Heart right ventricle (tissue), 16 donors: ENCODE data around the gene AMMECR1L. TPM values are rescaled to one million over a fixed set of nuclear protein-coding genes. Genes with fewer than 3 reads are reported as not detected.
"Not testable (repeated sequence)": the region's sequence is repeated elsewhere in the genome, so short reads cannot be mapped to it uniquely, and the experiment has no call there.

ENCODE experiments used
- ATAC-seq, 8 donors: fragments of 200-7000 bp; cut with Tn5 transposase; one replicate each; pipeline ENCODE4 v1.9.1; 2020; ENCODE audit warnings: mild to moderate bottlenecking in 8 of 8, moderate library complexity in 8 of 8, moderate number of reproducible peaks in 1 of 8
- DNase-seq, 2 donors: peaks; one replicate each; pipeline ENCODE4 v3.0.0-alpha.2; 2020
- H3K27ac ChIP-seq, 10 donors: fragments of 200-600 bp; sonication (generic) in 2 of 10; one replicate each; pipeline versions ENCODE4 v1.5.0 to v1.8.0; 2020 to 2022; ENCODE audit warnings: mild to moderate bottlenecking in 3 of 10
- H3K27me3 ChIP-seq, 7 donors: fragments of 200-600 bp; one replicate each; pipeline ENCODE4 v1.8.0; 2021 to 2022; ENCODE audit warnings: mild to moderate bottlenecking in 2 of 7
- H3K36me3 ChIP-seq, 9 donors: fragments of 200-600 bp; sonication (generic) in 1 of 9; one replicate each; pipeline versions ENCODE4 v1.5.0 to v1.8.0; 2020 to 2022; ENCODE audit warnings: mild to moderate bottlenecking in 2 of 9
- H3K4me1 ChIP-seq, 9 donors: fragments of 200-600 bp; sonication (generic) in 1 of 9; one replicate each; pipeline versions ENCODE4 v1.5.0 to v1.8.0; 2020 to 2022; ENCODE audit warnings: mild to moderate bottlenecking in 4 of 9
- H3K4me3 ChIP-seq, 10 donors: fragments of 200-600 bp; sonication (generic) in 2 of 10; one replicate each; pipeline versions ENCODE4 v1.5.0 to v1.8.0; 2020 to 2022; ENCODE audit warnings: mild to moderate bottlenecking in 7 of 10, moderate library complexity in 2 of 10
- H3K9me3 ChIP-seq, 11 donors: fragments of 200-600 bp in 10 of 11; sonication (generic) in 2 of 11; one replicate each; pipeline versions ENCODE4 v1.5.0 to v1.8.0; 2013 to 2022; ENCODE audit warnings: mild to moderate bottlenecking in 2 of 11, control low read depth in 1 of 11, moderate library complexity in 1 of 11
- CTCF ChIP-seq, 9 donors: fragments of 200-600 bp; sonication (generic) in 2 of 9; IDR thresholded peaks; one replicate each; pipeline versions ENCODE4 v1.5.0 to v1.8.0; 2021 to 2022; ENCODE audit warnings: antibody characterized with exemption in 9 of 9, mild to moderate bottlenecking in 5 of 9, moderate library complexity in 1 of 9
- WGBS, 2 donors: extraction: QIAGEN DNeasy Blood & Tissue Kit; methylation state at CpG; one replicate each; pipeline ENCODE4 v1.1.7; 2013; ENCODE audit warnings: inconsistent platforms in 1 of 2; 5-methylcytosine and 5-hydroxymethylcytosine counted together
- intact Hi-C, 10 donors: fragments of 100-400 bp; cut with DNase I; formaldehyde crosslinking; loops; one replicate each; pipeline versions ENCODE4 v1.11.1 to v1.14.2; 2022
- polyA plus RNA-seq, 2 donors: library from polyadenylated mRNA; stranded (reverse); fragments of 200-250 nt; gene quantifications; one replicate each; pipeline ENCODE4 v1.2.3, GENCODE V29; 2013
- total RNA-seq, 10 donors: library from RNA; stranded (reverse); fragmentation: NEBNext Ultra II Directional in 3 of 10; extraction: Animal tissue kit (Norgen Biotek cat#: 25700) in 3 of 10; gene quantifications; one replicate each; pipeline versions ENCODE4 v1.2.1 to v1.2.4, GENCODE V29; 2021 to 2023
- donor health status: Arrhythmogenic right ventricular cardiomyopathy.
- donor health status: ischemic (EF 13 %, LVEDD 7.1; RV severe dilation, severe dysfunction).
- donor health status: healthy with polysubstance abuse.
- donor health status: DM: no; HTN: yes; CAD: no.
- donor health status: DM: no; HTN: no; CAD: no.
- donor health status: ischemic (EF 25% LVEDD 6.9; RV normal size, moderate dysfunction).
- donor health status: ischemic (EF 25% LVEDD 5.7; RV mildly dilated, moderate dysfunction).
- donor health status: healthy.
- donor health status: DM: yes; HTN: yes; CAD: no.
- donor health status: Ischemic cardiomyopathy.
- donor health status: ischemic (EF 35%, LVEDD 5.7; RV mildly dilated, moderate dysfunction).
- donor health status: nonischemic (EF 11% LVEDD 7.7; RV severe dilation, severe dysfunction).
- donor health status: DM: yes; HTN: yes; CAD: no.
- donor health status: PGD.
- donor health status: ischemic (EF 29% LVEDD 5.4; RV normal size, mild dysfunction).
- donor health status: nonischemic (EF 23%, LVEDD 6.1; RV moderate dilation, normal function).

Gene AMMECR1L
- total and polyA plus RNA-seq, 12 donors: 6.6 to 13.2 (median 10.4) TPM

GRCh38 chr2:127891811-127892210 lies 6.1 kb upstream of the AMMECR1L start:
- intact Hi-C loops: loop anchor here in 2 of 10 donors (5.0 to 10.0 kb wide), 2 partner anchors 60 to 133 kb away; partner anchors contain the start of gene SAP130 (in 1 of the 2)
- H3K36me3 ChIP-seq: no peaks in the 10 kb centered on the region
- TF ChIP-seq CTCF (IDR thresholded peaks at IDR 0.05): no peak
- no peak overlapping the region for H3K4me3 ChIP-seq
- no peak overlapping the region for H3K27ac ChIP-seq
- ATAC-seq (no peak), DNase-seq (no peak)
- peaks cover 5 to 18% (median 14%) of the 10 kb centered on the region in 9 donors for H3K4me1 ChIP-seq
- H3K9me3 ChIP-seq: no peaks in the 10 kb centered on the region
- H3K27me3 ChIP-seq: no peaks in the 10 kb centered on the region
- WGBS, 2 donors: 51 to 59% methylated on average over 5 of the region's 5 CpGs

- 87 to 99% methylated on average over 7 of the region's 7 CpGs for WGBS, 2 donors
- not testable (repeated sequence) for ATAC-seq, H3K36me3 ChIP-seq, DNase-seq, H3K9me3 ChIP-seq, H3K4me3 ChIP-seq, H3K27me3 ChIP-seq, H3K27ac ChIP-seq
- intact Hi-C loops: loop anchor here in 2 of 10 donors (5.0 to 10.0 kb wide), 2 partner anchors 62 to 134 kb away; partner anchors contain the start of gene SAP130 (in 1 of the 2)
- peaks cover 5 to 18% (median 14%) of the 10 kb centered on the region in 9 donors for H3K4me1 ChIP-seq
Observed at GRCh38 chr2:127890756-127891155, 5.0 kb upstream of the AMMECR1L start.

- 96 to 97% methylated on average over 1 of the region's 1 CpG for WGBS, 2 donors
- peaks cover 0 to 3% (median 0%) of the 10 kb centered on the region in 9 donors for H3K36me3 ChIP-seq
- intact Hi-C loops: loop anchor here in 5 of 10 donors (10.0 kb wide), 3 partner anchors 136 to 256 kb away; partner anchors contain the start of genes SAP130 (in 4 of the 5) and UGGT1 (in 1 of the 5)
- no peak overlapping the region for H3K27ac ChIP-seq
- ATAC-seq: no peak
- H3K4me3 ChIP-seq: no peak overlapping the region
- DNase-seq: no peak
- no peak for TF ChIP-seq CTCF (IDR thresholded peaks at IDR 0.05)
- H3K27me3 ChIP-seq: no peaks in the 10 kb centered on the region
- peaks cover 5 to 30% (median 24%) of the 10 kb centered on the region in 9 donors for H3K4me1 ChIP-seq
- no peaks in the 10 kb centered on the region for H3K9me3 ChIP-seq
Observed at GRCh38 chr2:127888772-127889171, 3.0 kb upstream of the AMMECR1L start.

GRCh38 chr2:127887776-127888130 lies 2.0 kb upstream of the AMMECR1L start:
- H3K27ac ChIP-seq: peak overlapping the region in 8 of 10 donors; percentile 88 to 94 (median 92)
- DNase-seq (no peak), ATAC-seq (no peak)
- peaks cover 0 to 13% (median 0%) of the 10 kb centered on the region in 9 donors for H3K36me3 ChIP-seq
- TF ChIP-seq CTCF (IDR thresholded peaks at IDR 0.05): no peak
- H3K4me1 ChIP-seq: peaks cover 5 to 35% (median 26%) of the 10 kb centered on the region in 9 donors
- H3K27me3 ChIP-seq: no peaks in the 10 kb centered on the region
- peak overlapping the region in 8 of 10 donors; percentile 58 to 87 (median 74) for H3K4me3 ChIP-seq
- intact Hi-C loops: loop anchor here in 5 of 10 donors (10.0 kb wide), 3 partner anchors 137 to 257 kb away; partner anchors contain the start of genes SAP130 (in 4 of the 5) and UGGT1 (in 1 of the 5)
- 18 to 29% methylated on average over 1 of the region's 1 CpG for WGBS, 2 donors
- no peaks in the 10 kb centered on the region for H3K9me3 ChIP-seq
